IPS-20b (cell line): ENCODE data around the gene RNF169.

Experiments used
- H3K27ac ChIP-seq: one replicate; pipeline ENCODE4 v1.5.1; 2013; ENCODE audit warnings: low read length
- H3K27me3 ChIP-seq: 2 replicates; pipeline ENCODE4 v1.6.1; 2013; ENCODE audit warnings: mild to moderate bottlenecking, low read length, inconsistent platforms; ENCODE audit not compliant: insufficient read depth
- H3K36me3 ChIP-seq: 2 replicates; pipeline ENCODE4 v1.6.1; 2013; ENCODE audit warnings: low read depth, mild to moderate bottlenecking, inconsistent platforms, low read length, moderate library complexity; ENCODE audit not compliant: insufficient read depth
- H3K4me1 ChIP-seq: 2 replicates; pipeline ENCODE4 v1.6.1; 2013; ENCODE audit warnings: mild to moderate bottlenecking, control low read depth, inconsistent platforms, low read length, moderate library complexity; ENCODE audit not compliant: insufficient read depth
- H3K4me3 ChIP-seq: 2 replicates; pipeline ENCODE4 v1.5.1; 2013; ENCODE audit warnings: mild to moderate bottlenecking, low read length, inconsistent platforms
- H3K9ac ChIP-seq: 2 replicates; pipeline ENCODE4 v1.6.1; 2013; ENCODE audit warnings: low read depth, mild to moderate bottlenecking, inconsistent platforms, low read length, moderate library complexity
- H3K9me3 ChIP-seq: 2 replicates; pipeline ENCODE4 v1.6.1; 2013; ENCODE audit warnings: mild to moderate bottlenecking, low read depth, low read length, inconsistent platforms; ENCODE audit not compliant: insufficient read depth

RNF169 gene, protein sequence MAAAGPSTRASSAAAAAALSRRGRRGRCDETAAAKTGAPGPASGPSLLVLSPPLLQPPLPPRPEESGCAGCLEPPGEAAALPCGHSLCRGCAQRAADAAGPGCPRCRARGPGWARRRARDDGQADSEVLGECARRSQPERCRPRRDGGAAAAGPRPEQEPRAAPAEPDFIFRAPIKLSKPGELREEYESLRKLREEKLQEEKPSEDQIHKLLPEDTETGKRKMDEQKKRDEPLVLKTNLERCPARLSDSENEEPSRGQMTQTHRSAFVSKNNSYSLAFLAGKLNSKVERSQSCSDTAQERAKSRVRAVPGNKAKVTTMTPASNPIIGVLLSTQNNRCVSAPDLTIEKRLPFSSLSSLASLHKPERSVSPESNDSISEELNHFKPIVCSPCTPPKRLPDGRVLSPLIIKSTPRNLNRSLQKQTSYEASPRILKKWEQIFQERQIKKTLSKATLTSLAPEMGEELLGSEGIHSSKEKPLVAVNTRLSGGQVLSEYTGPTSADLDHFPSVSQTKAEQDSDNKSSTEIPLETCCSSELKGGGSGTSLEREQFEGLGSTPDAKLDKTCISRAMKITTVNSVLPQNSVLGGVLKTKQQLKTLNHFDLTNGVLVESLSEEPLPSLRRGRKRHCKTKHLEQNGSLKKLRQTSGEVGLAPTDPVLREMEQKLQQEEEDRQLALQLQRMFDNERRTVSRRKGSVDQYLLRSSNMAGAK

DNA sequence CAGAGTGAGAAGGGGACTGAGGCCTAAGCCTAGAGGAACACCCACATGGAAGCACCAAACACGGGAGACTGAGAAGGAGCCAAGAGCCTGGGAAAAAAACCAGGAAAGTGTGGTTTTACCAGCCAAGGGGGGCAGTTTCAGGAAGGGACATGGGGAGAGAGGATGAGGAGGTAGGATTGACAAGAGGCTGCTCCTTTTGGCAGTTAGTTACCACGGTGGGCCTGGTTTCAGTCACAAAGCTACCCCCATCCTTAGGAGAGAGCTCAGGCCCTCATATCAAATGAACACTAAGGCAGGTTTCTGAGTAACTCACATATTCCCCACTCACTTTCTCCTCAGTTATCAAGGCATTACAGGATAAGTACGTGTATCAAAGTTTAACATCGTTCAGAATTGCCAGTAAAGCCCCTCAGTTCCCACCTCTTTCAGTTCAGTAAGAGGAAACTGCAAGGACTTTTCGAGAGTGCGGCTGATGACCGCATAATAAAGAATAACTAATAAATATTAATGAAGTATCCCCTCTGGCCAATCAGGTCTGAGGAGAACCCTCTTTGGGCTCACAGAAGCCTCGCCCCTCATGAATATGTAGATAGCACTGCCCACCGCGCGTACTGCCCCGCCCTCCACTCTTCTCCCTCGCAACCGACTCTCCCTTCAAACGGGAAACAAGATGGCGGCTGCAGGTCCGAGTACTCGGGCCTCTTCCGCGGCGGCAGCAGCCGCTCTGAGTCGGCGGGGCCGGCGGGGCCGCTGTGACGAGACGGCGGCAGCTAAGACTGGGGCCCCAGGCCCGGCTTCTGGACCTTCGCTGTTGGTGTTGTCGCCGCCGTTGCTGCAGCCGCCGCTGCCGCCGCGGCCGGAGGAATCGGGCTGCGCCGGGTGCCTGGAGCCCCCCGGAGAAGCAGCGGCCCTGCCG, at the start of gene RNF169:
TSS of gene RNF169 (plus strand) at position 639 of the 916 bp plus-strand sequence. CDS start at position 671, 32 bp downstream.
- Histone ChIP-seq H3K27me3 (no peaks in the 10 kb centered on the region), H3K4me3 (peak within 1 kb of the TSS; percentile 81), H3K9me3 (no peaks in the 10 kb centered on the region), H3K4me1 (peaks cover 8% of the 10 kb centered on the region; the same call in 1 of the 2 replicates), H3K9ac (peak within 1 kb of the TSS; percentile 86), H3K27ac (peak within 1 kb of the TSS; percentile 3), H3K36me3 (no peaks in the 10 kb centered on the region)

- H3K36me3 ChIP-seq, result no peaks in the 10 kb centered on the region
- no peaks in the 10 kb centered on the region for H3K9me3 ChIP-seq
- no peak overlapping the region for H3K9ac ChIP-seq
- H3K27me3 ChIP-seq, result peaks cover 6% of the 10 kb centered on the region; the same call in 1 of the 2 replicates
- no peak overlapping the region for H3K27ac ChIP-seq
- no peak overlapping the region for H3K4me3 ChIP-seq
- no peaks in the 10 kb centered on the region for H3K4me1 ChIP-seq
These were observed 48.8 kb upstream of the RNF169 start for GRCh38 chr11:74699615-74700396.

DNA sequence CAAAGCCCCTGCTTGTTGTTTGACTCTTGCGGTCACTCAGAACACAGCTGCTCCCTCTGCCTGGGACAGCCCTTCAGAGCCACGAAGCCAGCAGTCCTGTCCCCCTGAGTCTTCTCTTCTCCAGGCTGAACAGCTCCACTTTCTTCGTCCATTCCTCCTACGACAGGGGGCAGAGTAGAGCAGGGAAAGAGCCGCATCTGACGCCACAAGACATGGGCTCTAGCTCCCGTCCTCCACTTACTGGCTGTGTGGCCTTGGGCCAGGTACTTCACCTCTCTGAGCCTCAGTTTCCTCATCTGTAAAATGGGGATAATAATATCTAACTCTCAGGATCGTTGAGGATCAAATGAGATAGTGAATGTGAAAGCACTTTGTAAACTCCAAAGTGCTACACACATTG, 47.3 kb upstream of the RNF169 start:
- no peaks in the 10 kb centered on the region for H3K4me1 ChIP-seq
- H3K4me3 ChIP-seq, result no peak overlapping the region
- H3K27me3 ChIP-seq, result peaks cover 6% of the 10 kb centered on the region; the same call in 1 of the 2 replicates
- H3K36me3 ChIP-seq, result no peaks in the 10 kb centered on the region
- H3K9ac ChIP-seq, result no peak overlapping the region
- H3K27ac ChIP-seq, result no peak overlapping the region
- no peaks in the 10 kb centered on the region for H3K9me3 ChIP-seq

GRCh38 chr11:74702383-74703007, 46.2 kb upstream of the RNF169 start:
- H3K4me1 ChIP-seq, result no peaks in the 10 kb centered on the region
- no peak overlapping the region for H3K27ac ChIP-seq
- peaks cover under 1% of the 10 kb centered on the region; the same call in 1 of the 2 replicates for H3K27me3 ChIP-seq
- H3K36me3 ChIP-seq, result no peaks in the 10 kb centered on the region
- H3K9me3 ChIP-seq, result no peaks in the 10 kb centered on the region
- H3K9ac ChIP-seq, result no peak overlapping the region
- no peak overlapping the region for H3K4me3 ChIP-seq

GRCh38 chr11:74703211-74703610, 45.4 kb upstream of the RNF169 start:
- no peak overlapping the region for H3K27ac ChIP-seq
- no peaks in the 10 kb centered on the region for H3K36me3 ChIP-seq
- no peaks in the 10 kb centered on the region for H3K4me1 ChIP-seq
- H3K4me3 ChIP-seq, result no peak overlapping the region
- no peaks in the 10 kb centered on the region for H3K9me3 ChIP-seq
- H3K9ac ChIP-seq, result no peak overlapping the region
- H3K27me3 ChIP-seq, result no peaks in the 10 kb centered on the region

- Histone ChIP-seq H3K27ac (no peak overlapping the region), H3K4me1 (peaks cover 5% of the 10 kb centered on the region), H3K4me3 (no peak overlapping the region), H3K9me3 (no peaks in the 10 kb centered on the region), H3K27me3 (no peaks in the 10 kb centered on the region), H3K36me3 (no peaks in the 10 kb centered on the region), H3K9ac (no peak overlapping the region)
These were observed 41.5 kb upstream of the RNF169 start for GRCh38 chr11:74707182-74707581.

- no peaks in the 10 kb centered on the region for H3K27me3 ChIP-seq
- H3K36me3 ChIP-seq, result no peaks in the 10 kb centered on the region
- H3K4me3 ChIP-seq, result no peak overlapping the region
- H3K9me3 ChIP-seq, result no peaks in the 10 kb centered on the region
- peaks cover 5% of the 10 kb centered on the region for H3K4me1 ChIP-seq
- H3K27ac ChIP-seq, result no peak overlapping the region
- no peak overlapping the region for H3K9ac ChIP-seq
These were observed 40.8 kb upstream of the RNF169 start for GRCh38 chr11:74707602-74708510.

DNA sequence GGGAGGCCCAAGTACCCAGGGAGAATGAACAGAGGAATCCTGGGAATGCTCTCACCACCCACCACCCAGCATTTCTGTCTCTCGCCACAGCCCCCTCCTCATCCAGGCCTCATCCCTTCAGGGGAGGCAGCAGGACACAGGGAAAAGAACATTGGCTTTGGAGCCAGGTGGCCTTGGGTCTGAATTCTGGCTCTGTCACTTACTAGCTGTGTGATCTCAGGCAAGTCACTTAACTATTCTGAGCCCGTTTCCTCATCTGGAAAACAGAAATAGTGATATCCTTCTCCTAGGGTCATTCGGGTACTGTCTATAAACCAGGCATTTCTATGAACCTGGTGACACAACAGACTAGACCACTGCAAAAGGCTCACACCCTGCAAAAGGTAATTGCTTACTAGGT, 39.5 kb upstream of the RNF169 start:
- Histone ChIP-seq H3K4me3 (no peak overlapping the region), H3K27ac (no peak overlapping the region), H3K9ac (no peak overlapping the region), H3K4me1 (peaks cover 5% of the 10 kb centered on the region), H3K27me3 (no peaks in the 10 kb centered on the region), H3K36me3 (no peaks in the 10 kb centered on the region), H3K9me3 (no peaks in the 10 kb centered on the region)

- Histone ChIP-seq H3K9me3 (no peaks in the 10 kb centered on the region), H3K27me3 (no peaks in the 10 kb centered on the region), H3K36me3 (no peaks in the 10 kb centered on the region), H3K27ac (no peak overlapping the region), H3K9ac (no peak overlapping the region), H3K4me1 (peaks cover 5% of the 10 kb centered on the region), H3K4me3 (no peak overlapping the region)
These were observed 38.2 kb upstream of the RNF169 start for GRCh38 chr11:74710281-74710938.
